Measurements from ENCODE around the gene CLOCK.

The CLOCK gene

GRCh38 chr4:55407119-55407518 lies 139.6 kb downstream of the CLOCK start:
- Histone ChIP-seq H3K27me3 (ENCODE audit: control insufficient read depth, insufficient read depth, low read length, poor library complexity, severe bottlenecking) (no peaks in the 10 kb centered on the region), H3K9me3 (ENCODE audit: control insufficient read depth, low read length) (no peaks in the 10 kb centered on the region), H3K27ac (ENCODE audit: insufficient read depth, low read depth, low read length, poor library complexity, severe bottlenecking) (no peak overlapping the region), H3K4me3 (ENCODE audit: insufficient read depth, low read depth, low read length) (no peak overlapping the region), H3K4me1 (ENCODE audit: control insufficient read depth, insufficient read depth, low read length) (no peaks in the 10 kb centered on the region), H3K36me3 (ENCODE audit: control insufficient read depth, insufficient read depth, low read length) (peaks cover 17% of the 10 kb centered on the region)
- 93 to 96% methylated on average over 2 to 3 of the region's 3 CpGs for WGBS, 2 experiments

GRCh38 chr4:55406545-55406944 lies 140.2 kb downstream of the CLOCK start:
- WGBS, 2 experiments: 95 to 96% methylated on average over 1 of the region's 2 CpGs
- Histone ChIP-seq H3K9me3 (ENCODE audit: control insufficient read depth, low read length) (no peaks in the 10 kb centered on the region), H3K27ac (ENCODE audit: insufficient read depth, low read depth, low read length, poor library complexity, severe bottlenecking) (no peak overlapping the region), H3K4me3 (ENCODE audit: insufficient read depth, low read depth, low read length) (no peak overlapping the region), H3K36me3 (ENCODE audit: control insufficient read depth, insufficient read depth, low read length) (peaks cover 17% of the 10 kb centered on the region), H3K4me1 (ENCODE audit: control insufficient read depth, insufficient read depth, low read length) (no peaks in the 10 kb centered on the region), H3K27me3 (ENCODE audit: control insufficient read depth, insufficient read depth, low read length, poor library complexity, severe bottlenecking) (no peaks in the 10 kb centered on the region)

- 94 to 97% methylated on average over 3 of the region's 3 CpGs for WGBS, 2 experiments
- Histone ChIP-seq H3K9me3 (ENCODE audit: control insufficient read depth, low read length) (no peaks in the 10 kb centered on the region), H3K4me3 (ENCODE audit: insufficient read depth, low read depth, low read length) (no peak overlapping the region), H3K36me3 (ENCODE audit: control insufficient read depth, insufficient read depth, low read length) (peaks cover 17% of the 10 kb centered on the region), H3K4me1 (ENCODE audit: control insufficient read depth, insufficient read depth, low read length) (no peaks in the 10 kb centered on the region), H3K27ac (ENCODE audit: insufficient read depth, low read depth, low read length, poor library complexity, severe bottlenecking) (no peak overlapping the region), H3K27me3 (ENCODE audit: control insufficient read depth, insufficient read depth, low read length, poor library complexity, severe bottlenecking) (no peaks in the 10 kb centered on the region)
Observed at GRCh38 chr4:55405073-55405472, 141.6 kb downstream of the CLOCK start.

- no CpG with 5 or more reads among the region's 1 CpG for WGBS, 2 experiments
- Histone ChIP-seq H3K4me1 (ENCODE audit: control insufficient read depth, insufficient read depth, low read length) (peaks cover 17% of the 10 kb centered on the region), H3K4me3 (ENCODE audit: insufficient read depth, low read depth, low read length) (no peak overlapping the region), H3K9me3 (ENCODE audit: control insufficient read depth, low read length) (no peaks in the 10 kb centered on the region), H3K27ac (ENCODE audit: insufficient read depth, low read depth, low read length, poor library complexity, severe bottlenecking) (no peak overlapping the region), H3K36me3 (ENCODE audit: control insufficient read depth, insufficient read depth, low read length) (peaks cover 6% of the 10 kb centered on the region), H3K27me3 (ENCODE audit: control insufficient read depth, insufficient read depth, low read length, poor library complexity, severe bottlenecking) (peaks cover 3% of the 10 kb centered on the region)
Observed at GRCh38 chr4:55399581-55399980, 147.1 kb downstream of the CLOCK start.

- WGBS, 2 experiments: 77 to 91% methylated on average over 3 of the region's 3 CpGs
Observed at GRCh38 chr4:55398966-55399365, 147.7 kb downstream of the CLOCK start.

GRCh38 chr4:55398461-55398860 lies 148.2 kb downstream of the CLOCK start:
- Histone ChIP-seq H3K4me3 (ENCODE audit: insufficient read depth, low read depth, low read length) (peak overlapping the region; percentile 86), H3K36me3 (ENCODE audit: control insufficient read depth, insufficient read depth, low read length) (no peaks in the 10 kb centered on the region), H3K27ac (ENCODE audit: insufficient read depth, low read depth, low read length, poor library complexity, severe bottlenecking) (no peak overlapping the region), H3K27me3 (ENCODE audit: control insufficient read depth, insufficient read depth, low read length, poor library complexity, severe bottlenecking) (peaks cover 3% of the 10 kb centered on the region), H3K9me3 (ENCODE audit: control insufficient read depth, low read length) (no peaks in the 10 kb centered on the region), H3K4me1 (ENCODE audit: control insufficient read depth, insufficient read depth, low read length) (peaks cover 17% of the 10 kb centered on the region)
- WGBS, 2 experiments: 54 to 70% methylated on average over 1 of the region's 1 CpG

More at GRCh38 chr4:55398966-55399365, 147.7 kb downstream of the CLOCK start:
- peaks cover 3% of the 10 kb centered on the region for H3K27me3 ChIP-seq (ENCODE audit: control insufficient read depth, insufficient read depth, low read length, poor library complexity, severe bottlenecking)
- peaks cover 5% of the 10 kb centered on the region for H3K36me3 ChIP-seq (ENCODE audit: control insufficient read depth, insufficient read depth, low read length)
- no peak overlapping the region for H3K27ac ChIP-seq (ENCODE audit: insufficient read depth, low read depth, low read length, poor library complexity, severe bottlenecking)
- no peak overlapping the region for H3K4me3 ChIP-seq (ENCODE audit: insufficient read depth, low read depth, low read length)
- no peaks in the 10 kb centered on the region for H3K9me3 ChIP-seq (ENCODE audit: control insufficient read depth, low read length)
- peaks cover 17% of the 10 kb centered on the region for H3K4me1 ChIP-seq (ENCODE audit: control insufficient read depth, insufficient read depth, low read length)

- H3K4me1 ChIP-seq (ENCODE audit: control insufficient read depth, insufficient read depth, low read length): peaks cover 17% of the 10 kb centered on the region
- H3K27me3 ChIP-seq (ENCODE audit: control insufficient read depth, insufficient read depth, low read length, poor library complexity, severe bottlenecking): peaks cover 3% of the 10 kb centered on the region
- WGBS, 2 experiments: 16 to 24% methylated on average over 15 of the region's 15 CpGs
- H3K36me3 ChIP-seq (ENCODE audit: control insufficient read depth, insufficient read depth, low read length): no peaks in the 10 kb centered on the region
- H3K4me3 ChIP-seq (ENCODE audit: insufficient read depth, low read depth, low read length): peak overlapping the region; percentile 86
- no peaks in the 10 kb centered on the region for H3K9me3 ChIP-seq (ENCODE audit: control insufficient read depth, low read length)
- H3K27ac ChIP-seq (ENCODE audit: insufficient read depth, low read depth, low read length, poor library complexity, severe bottlenecking): no peak overlapping the region
Observed at GRCh38 chr4:55397520-55398321, 149.0 kb downstream of the CLOCK start.

- no peak overlapping the region for H3K27ac ChIP-seq (ENCODE audit: insufficient read depth, low read depth, low read length, poor library complexity, severe bottlenecking)
- peaks cover 17% of the 10 kb centered on the region for H3K4me1 ChIP-seq (ENCODE audit: control insufficient read depth, insufficient read depth, low read length)
- H3K36me3 ChIP-seq (ENCODE audit: control insufficient read depth, insufficient read depth, low read length): no peaks in the 10 kb centered on the region
- WGBS, 2 experiments: 4 to 5% methylated on average over 7 of the region's 7 CpGs
- H3K4me3 ChIP-seq (ENCODE audit: insufficient read depth, low read depth, low read length): peak overlapping the region; percentile 86
- H3K9me3 ChIP-seq (ENCODE audit: control insufficient read depth, low read length): no peaks in the 10 kb centered on the region
- H3K27me3 ChIP-seq (ENCODE audit: control insufficient read depth, insufficient read depth, low read length, poor library complexity, severe bottlenecking): peaks cover 3% of the 10 kb centered on the region
Observed at GRCh38 chr4:55397126-55397436, 149.6 kb downstream of the CLOCK start.

- WGBS, 2 experiments: 0 to 1% methylated on average over 41 of the region's 41 CpGs
- Histone ChIP-seq H3K36me3 (ENCODE audit: control insufficient read depth, insufficient read depth, low read length) (no peaks in the 10 kb centered on the region), H3K27me3 (ENCODE audit: control insufficient read depth, insufficient read depth, low read length, poor library complexity, severe bottlenecking) (peaks cover 3% of the 10 kb centered on the region)
Observed at GRCh38 chr4:55396308-55397125, 150.2 kb downstream of the CLOCK start.

GRCh38 chr4:55395529-55396307 lies 151.0 kb downstream of the CLOCK start, which contains the start of gene TMEM165:
Gene TMEM165, plus strand, starts transcription at chr4:55395957. Its CDS starts 233 bp downstream, at chr4:55396190.
- no peaks in the 10 kb centered on the region for H3K9me3 ChIP-seq (ENCODE audit: control insufficient read depth, low read length)
- 0% methylated on average over 95 of the region's 95 CpGs for WGBS, 2 experiments
- H3K4me3 ChIP-seq (ENCODE audit: insufficient read depth, low read depth, low read length): peak within 1 kb of the TSS; percentile 86
- peaks cover 3% of the 10 kb centered on the region for H3K27me3 ChIP-seq (ENCODE audit: control insufficient read depth, insufficient read depth, low read length, poor library complexity, severe bottlenecking)
- no peaks in the 10 kb centered on the region for H3K36me3 ChIP-seq (ENCODE audit: control insufficient read depth, insufficient read depth, low read length)
- H3K4me1 ChIP-seq (ENCODE audit: control insufficient read depth, insufficient read depth, low read length): peaks cover 17% of the 10 kb centered on the region
- peak within 1 kb of the TSS; percentile 91 for H3K27ac ChIP-seq (ENCODE audit: insufficient read depth, low read depth, low read length, poor library complexity, severe bottlenecking)

More at GRCh38 chr4:55396308-55397125, 150.2 kb downstream of the CLOCK start:
- H3K4me3 ChIP-seq (ENCODE audit: insufficient read depth, low read depth, low read length): peak overlapping the region; percentile 86
- peaks cover 17% of the 10 kb centered on the region for H3K4me1 ChIP-seq (ENCODE audit: control insufficient read depth, insufficient read depth, low read length)
- peak overlapping the region; percentile 91 for H3K27ac ChIP-seq (ENCODE audit: insufficient read depth, low read depth, low read length, poor library complexity, severe bottlenecking)
- H3K9me3 ChIP-seq (ENCODE audit: control insufficient read depth, low read length): no peaks in the 10 kb centered on the region
